NCI-H345 (cell line): ENCODE results near the gene SHC1.

Experiments used
- DNase-seq: peaks from one replicate; lab custom pipeline; 2025; lab: John Stamatoyannopoulos, UW

SHC1 gene

GRCh38 chr1:154973344-154974101 lies 3.0 kb upstream of the SHC1 start:
- peak; percentile 99 for DNase-seq

- DNase-seq = no peak
Measured at GRCh38 chr1:154972517-154973343, 2.2 kb upstream of the SHC1 start.

DNA sequence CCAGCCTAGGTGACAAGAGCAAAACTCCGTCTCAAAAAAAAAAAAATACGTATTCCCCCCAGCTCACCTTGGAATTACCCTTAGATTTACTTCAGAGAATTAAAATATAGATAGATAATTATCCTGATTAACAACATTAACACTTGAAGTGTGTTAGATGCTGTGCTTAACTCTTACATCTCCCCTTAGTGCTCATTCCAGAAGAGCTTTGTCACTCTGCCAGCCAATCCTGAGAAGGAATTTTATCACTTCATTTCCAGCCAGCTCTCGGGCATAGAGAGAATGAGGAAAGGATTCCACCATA lies 1.6 kb upstream of the SHC1 start:
- no peak for DNase-seq

GRCh38 chr1:154971341-154971998 lies 923 bp upstream of the SHC1 start:
- no peak for DNase-seq

- DNase-seq = no peak
Measured at GRCh38 chr1:154969860-154970452, 591 bp downstream of the SHC1 start.

- DNase-seq = no peak
Measured at GRCh38 chr1:154969246-154969645, 1.3 kb downstream of the SHC1 start.

DNA sequence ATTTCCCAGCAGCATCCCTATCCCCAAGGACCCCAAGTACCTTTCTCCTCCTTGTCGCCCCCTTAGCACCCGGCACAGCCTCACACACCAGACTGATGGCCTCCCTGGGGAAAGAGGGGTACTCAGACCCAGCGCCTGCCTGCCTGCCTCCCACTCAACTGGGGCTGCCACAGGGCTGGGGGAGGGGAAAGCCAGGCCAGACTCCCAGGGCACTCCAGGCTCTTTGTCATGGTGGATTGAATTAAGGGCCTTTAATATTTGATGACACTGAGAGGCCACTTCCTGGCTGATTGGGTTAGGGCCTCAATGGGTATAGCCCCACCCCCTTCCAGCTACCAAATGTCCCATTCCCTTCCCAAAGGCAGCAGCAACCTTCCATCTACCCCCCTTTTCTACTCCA lies 1.8 kb downstream of the SHC1 start:
- DNase-seq = no peak

GRCh38 chr1:154967331-154967950 lies 3.1 kb downstream of the SHC1 start:
- no peak for DNase-seq

DNA sequence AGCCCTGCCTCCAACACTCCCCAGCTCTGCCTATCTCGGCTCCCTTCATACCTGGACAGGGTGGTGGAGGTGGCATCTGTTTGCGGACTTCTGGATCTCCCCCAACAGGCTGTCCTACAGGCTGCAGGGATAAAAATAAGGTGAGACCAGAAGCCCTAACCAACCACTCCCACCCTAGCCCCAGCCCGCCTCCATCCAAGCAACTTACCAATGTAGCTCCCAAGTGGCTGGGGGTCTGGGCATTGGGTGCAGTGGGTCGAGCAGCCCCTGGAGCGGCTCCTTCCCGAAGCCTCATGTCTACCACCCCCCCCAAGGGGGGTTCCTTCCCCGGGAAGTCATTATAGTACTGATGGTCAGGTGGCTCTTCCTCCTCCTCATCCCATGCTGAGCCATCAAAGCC lies 4.4 kb downstream of the SHC1 start:
- DNase-seq = no peak

GRCh38 chr1:154964359-154964758 lies 6.2 kb downstream of the SHC1 start:
- no peak for DNase-seq

- DNase-seq = no peak
Measured at GRCh38 chr1:154963643-154964042, 6.9 kb downstream of the SHC1 start.

DNA sequence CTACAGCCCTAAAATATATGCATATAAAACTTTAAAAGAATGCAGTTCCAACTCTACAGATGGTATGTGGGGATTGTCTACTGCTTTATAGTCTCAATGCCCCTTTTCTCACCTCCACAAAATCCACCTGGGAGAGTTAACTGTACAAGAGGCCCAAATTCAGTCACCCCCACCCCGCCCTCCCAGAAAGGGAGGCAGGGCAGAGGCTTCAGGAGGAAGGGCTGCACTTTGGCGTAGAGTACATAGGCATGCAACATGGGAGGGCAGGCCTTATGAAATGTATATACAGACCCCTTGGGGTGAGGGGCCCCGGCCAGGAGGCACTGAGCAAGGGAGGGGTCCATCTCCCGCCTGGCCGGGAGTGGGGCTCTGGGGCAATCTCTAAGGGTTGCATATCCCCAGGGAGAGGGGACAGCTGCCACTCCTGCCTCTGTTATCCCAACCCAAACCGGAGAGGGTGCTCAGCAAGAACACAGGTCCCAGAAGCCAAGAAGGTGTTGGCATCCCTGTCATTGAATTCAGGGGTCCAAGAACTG lies 7.7 kb downstream of the SHC1 start:
- DNase-seq = no peak

- DNase-seq = peak; percentile 46
Measured at GRCh38 chr1:154962156-154962749, 8.3 kb downstream of the SHC1 start.

- peak; percentile 90 for DNase-seq
Measured at GRCh38 chr1:154961207-154962155, 9.1 kb downstream of the SHC1 start, which contains the start of gene PYGO2. PYGO2 (minus strand) TSS chr1:154961782; CDS start chr1:154961576, 206 bp downstream.

DNA sequence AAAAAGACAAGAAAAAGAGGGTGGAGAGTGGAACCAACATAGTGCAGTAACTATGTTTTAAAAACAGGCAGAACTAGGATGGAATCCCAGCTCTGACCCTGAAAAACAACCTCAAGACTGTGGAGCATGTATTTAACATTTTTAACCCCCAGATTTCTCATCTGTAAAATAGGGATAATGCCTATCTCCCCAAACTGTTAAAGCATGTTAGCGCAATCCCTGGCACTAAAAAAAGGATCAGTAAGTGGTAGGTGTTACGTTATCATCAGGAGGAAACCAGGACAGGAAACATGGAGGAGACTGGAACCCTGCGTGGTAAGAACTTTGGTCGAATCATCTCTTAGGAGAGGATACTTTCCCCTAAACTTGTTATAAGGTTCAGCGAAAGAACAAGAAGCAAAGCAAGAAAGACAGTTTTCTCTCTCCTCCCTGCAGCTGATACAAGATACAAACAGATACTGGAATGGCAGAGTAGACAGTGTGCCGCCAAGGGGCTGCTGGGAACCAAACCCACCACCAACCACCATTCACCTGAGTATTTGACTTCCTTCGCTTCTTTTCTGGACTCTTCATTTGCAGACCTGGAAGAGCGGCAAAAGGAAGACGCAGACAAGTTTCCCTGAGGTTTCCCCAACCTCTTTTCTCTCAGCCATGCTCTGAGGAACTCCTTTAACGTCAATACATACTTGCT lies 10.0 kb downstream of the SHC1 start:
- no peak for DNase-seq

- no peak for DNase-seq
Measured at GRCh38 chr1:154959426-154959780, 11.1 kb downstream of the SHC1 start.

GRCh38 chr1:154958681-154959425 lies 11.7 kb downstream of the SHC1 start:
- DNase-seq = no peak

- no peak for DNase-seq
Measured at GRCh38 chr1:154958036-154958435, 12.5 kb downstream of the SHC1 start.

DNA sequence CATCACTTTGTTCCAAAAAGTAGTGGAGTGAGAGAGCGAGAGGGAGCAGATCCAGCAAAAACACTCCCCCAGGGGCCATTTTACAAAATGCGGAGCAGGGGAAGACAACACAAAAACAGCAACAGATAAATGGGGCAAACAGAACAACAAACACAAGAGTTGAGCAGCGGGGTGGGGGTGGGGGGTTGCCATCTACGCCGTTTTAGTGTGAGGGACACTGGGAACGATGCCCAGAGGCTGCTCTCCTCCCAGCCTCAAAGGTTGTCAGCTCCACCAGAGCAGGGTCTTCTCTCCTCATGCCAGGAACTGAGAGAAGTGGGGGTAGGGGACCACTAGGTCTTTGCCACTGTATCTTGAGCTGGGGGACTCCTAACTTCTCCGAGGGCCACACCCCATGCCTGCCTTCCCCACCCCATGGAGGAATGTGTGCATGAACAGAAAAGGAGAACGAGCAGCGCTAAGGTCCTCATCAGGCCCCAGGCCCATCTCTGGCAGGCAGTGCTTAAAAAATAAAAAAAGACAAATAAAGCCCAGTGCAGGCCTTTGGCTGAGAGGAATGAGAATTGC lies 13.4 kb downstream of the SHC1 start:
- DNase-seq = no peak
